GM13976 (cell line): ENCODE data around the gene GTF2IRD1.

ENCODE experiments used
- DNase-seq: peaks from one replicate; pipeline ENCODE4 v3.0.0; 2012; ENCODE audit warnings: low spot score
- in situ Hi-C: fragments of 300-500 bp; cut with MboI; formaldehyde crosslinking; loops from one replicate; pipeline ENCODE4 v1.12.0; 2022; ENCODE audit warnings: low sequenced_read_pairs, mixed read lengths, inconsistent platforms; ENCODE audit not compliant: unreplicated experiment
- TF ChIP-seq, protein P1 (sequence below): IDR thresholded peaks from 2 replicates; pipeline ENCODE4 v1.5.1; 2012; ENCODE audit warnings: borderline replicate concordance, mild to moderate bottlenecking; ENCODE audit not compliant: insufficient read depth; ENCODE audit errors: extremely low read depth, missing control alignments, control extremely low read depth

The GTF2IRD1 gene

DNA sequence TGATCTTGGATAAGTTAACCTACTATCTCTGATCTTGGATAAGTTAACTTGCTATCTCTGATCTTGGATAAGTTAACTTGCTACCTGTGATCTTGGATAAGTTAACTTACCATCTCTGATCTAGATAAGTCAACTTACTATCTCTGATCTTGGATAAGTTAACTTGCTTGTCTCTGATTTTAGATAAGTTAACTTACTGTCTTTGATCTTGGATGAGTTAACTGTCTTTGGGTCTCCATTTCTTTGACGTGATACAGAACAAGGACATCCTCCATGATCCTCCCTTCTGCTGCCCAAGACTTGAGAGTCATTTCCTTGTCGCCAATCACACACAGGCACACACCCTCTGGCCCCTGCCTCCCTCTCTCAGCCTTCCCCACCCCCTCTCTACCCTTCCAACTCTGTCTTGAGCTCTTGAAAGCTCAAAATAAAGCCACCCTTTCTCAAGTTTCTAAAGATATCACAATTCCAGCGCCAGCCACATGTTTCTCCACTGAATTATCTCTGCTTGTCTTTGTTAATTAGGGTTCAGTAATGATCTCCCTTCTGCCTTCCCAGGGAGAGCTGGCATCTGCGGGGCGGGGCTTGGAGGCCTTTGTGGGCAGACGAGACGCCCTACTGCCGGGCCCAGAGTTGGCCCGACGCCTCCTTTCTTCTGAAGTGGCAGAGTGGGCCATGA lies 118.7 kb downstream of the GTF2IRD1 start:
- DNase-seq: no peak
- in situ Hi-C loops: no loop called here

DNA sequence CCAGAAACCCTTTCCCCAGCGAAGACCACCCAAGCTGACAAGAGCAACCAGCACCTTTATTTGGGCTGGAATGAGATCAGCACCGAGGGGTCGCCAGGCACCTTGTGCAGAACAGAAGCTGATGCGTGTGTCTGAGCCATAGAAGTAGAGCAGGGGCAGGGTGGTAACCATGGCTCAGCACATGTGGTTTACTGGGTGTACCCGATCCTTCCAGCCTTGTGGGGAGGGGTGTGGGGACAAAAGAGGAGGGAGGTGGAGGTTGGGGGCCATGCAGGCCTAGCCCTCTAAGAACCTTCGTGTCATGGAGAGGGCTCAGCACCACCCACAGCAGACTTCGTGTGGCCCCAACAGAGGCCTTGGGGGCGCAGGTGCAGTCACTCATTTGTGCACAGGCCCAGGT lies 119.8 kb downstream of the GTF2IRD1 start:
- TF ChIP-seq, protein P1, sequence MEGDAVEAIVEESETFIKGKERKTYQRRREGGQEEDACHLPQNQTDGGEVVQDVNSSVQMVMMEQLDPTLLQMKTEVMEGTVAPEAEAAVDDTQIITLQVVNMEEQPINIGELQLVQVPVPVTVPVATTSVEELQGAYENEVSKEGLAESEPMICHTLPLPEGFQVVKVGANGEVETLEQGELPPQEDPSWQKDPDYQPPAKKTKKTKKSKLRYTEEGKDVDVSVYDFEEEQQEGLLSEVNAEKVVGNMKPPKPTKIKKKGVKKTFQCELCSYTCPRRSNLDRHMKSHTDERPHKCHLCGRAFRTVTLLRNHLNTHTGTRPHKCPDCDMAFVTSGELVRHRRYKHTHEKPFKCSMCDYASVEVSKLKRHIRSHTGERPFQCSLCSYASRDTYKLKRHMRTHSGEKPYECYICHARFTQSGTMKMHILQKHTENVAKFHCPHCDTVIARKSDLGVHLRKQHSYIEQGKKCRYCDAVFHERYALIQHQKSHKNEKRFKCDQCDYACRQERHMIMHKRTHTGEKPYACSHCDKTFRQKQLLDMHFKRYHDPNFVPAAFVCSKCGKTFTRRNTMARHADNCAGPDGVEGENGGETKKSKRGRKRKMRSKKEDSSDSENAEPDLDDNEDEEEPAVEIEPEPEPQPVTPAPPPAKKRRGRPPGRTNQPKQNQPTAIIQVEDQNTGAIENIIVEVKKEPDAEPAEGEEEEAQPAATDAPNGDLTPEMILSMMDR: no peak
- no peak for DNase-seq
- in situ Hi-C loops: no loop called here

More for the DNA sequence above, 118.7 kb downstream of the GTF2IRD1 start:
- TF ChIP-seq, protein P1: no peak

DNA sequence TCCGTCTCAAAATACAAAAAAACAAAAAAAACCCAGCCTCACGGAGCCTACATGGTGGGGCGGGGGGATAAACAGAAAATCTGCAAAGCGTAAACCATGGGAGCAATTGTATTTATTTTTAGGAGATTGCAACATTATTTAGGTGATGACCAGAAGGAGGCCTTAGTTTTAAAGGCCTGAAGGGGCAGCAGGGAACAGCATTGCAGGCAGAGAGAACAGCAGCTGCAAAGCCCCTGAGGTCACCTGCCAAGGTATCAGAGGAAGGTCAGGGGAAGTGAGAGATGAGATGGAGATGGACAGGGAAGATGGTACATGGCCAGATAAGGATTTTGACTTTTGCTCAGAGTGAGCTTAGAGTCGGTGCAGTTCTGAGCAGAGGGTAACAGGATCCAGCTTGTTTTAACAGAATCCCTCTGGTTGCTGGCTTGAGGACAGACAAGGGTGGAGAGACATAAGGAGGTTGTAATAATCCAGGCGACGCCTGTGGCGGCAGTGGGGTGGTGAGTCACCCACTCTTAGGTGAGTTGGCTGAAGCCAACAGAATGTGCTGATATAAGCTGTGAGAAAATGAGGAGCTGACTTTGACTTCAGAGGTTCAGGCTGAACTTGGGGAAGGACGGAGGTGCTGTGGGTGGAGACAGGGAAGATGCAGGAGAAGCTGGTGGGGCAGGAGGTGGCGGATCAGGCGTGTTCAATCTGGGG lies 121.5 kb downstream of the GTF2IRD1 start:
- TF ChIP-seq, protein P1: no peak
- no peak for DNase-seq
- in situ Hi-C loops: no loop called here

DNA sequence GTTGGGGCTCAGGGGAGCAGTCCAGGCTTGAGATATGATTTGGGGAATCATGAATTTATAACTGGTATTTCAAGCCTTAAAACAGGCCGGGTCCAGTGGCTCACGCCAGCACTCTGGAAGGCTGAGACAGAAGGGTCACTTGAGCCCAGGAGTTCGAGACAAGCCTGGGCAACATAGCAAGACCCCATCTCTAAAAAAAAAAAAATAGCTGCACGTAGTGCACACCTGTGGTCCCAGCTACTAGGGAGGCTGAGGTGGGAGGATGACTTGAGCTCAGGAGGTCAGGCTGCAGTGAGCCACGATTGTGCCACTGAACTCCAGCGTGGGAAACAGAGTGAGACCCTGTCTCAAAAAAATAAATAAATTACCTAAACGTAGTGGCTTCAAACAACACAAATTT lies 122.1 kb downstream of the GTF2IRD1 start:
- TF ChIP-seq, protein P1: no peak
- in situ Hi-C loops: no loop called here
- no peak for DNase-seq

DNA sequence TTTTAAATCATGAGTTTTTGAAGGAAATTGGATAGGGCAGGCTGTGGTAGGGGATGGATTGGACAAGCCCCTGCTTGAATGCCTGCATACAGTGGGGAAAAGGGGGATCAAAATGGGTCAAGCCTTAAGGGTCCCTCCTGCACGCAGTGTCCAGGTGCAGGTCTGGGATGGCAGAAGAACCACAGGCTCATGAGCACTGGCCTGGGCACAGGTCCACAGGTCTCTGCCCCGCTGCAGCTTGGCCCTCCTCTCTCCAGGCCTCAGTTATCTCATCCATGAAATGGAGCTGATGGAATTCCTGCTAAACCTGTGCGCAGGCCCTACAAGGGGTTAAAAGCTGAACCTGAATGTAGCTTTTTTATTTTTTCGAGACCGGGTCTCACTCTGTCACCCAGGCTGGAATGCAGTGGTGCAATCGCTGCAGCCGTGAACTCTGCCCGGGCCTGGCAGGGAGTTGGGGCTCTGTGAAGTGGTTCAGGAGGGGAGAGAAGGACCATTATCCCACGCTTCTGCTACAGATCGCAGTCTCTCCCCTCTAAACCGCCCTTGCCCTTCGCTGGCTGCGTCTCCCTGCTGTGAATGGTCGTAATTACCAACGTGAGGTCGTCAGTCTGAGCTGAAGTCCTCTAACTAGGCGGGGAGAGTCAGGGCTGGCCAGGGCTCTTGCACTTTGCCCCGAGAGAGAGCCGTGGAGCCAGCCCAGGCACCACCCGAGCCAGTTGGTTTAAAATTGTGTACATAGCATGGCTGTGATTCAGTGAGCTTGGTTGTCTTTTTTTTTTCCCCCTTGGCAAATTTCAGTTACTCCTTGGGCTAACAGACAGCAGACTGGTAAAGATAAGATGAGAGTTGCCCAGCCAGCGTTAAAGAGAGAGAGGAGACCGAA lies 126.3 kb downstream of the GTF2IRD1 start:
- TF ChIP-seq, protein P1: no peak
- in situ Hi-C loops: no loop called here
- DNase-seq: no peak

DNA sequence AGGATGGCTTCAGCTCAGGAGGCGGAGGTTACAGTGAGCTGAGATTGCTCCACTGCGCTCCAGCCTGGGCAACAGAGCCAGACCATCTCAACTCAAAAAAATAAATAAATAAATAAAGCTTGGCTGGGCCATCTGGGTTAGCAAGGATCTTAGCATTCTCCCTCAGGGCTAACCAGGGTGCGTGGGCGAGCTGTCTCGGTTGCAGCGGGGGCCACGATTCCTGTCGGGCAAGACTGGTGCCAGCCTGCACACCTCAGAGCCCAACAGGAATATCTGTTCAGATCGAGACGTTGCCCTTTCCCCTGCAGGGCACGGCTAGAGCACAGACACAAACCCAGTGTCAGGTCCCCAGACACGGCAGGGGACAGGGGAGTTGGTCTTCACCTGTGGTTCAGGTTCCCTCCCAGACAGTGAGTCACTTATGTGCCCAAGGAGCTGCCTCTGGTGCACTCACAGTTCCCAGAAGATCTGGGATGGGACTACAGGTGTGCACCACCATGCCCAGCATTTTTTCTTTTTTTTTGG lies 128.3 kb downstream of the GTF2IRD1 start:
- in situ Hi-C loops: no loop called here
- TF ChIP-seq, protein P1: no peak
- DNase-seq: no peak
